Measurements from ENCODE around the gene ARHGAP30. TPM values are rescaled to one million over a fixed set of nuclear protein-coding genes. Genes with fewer than 3 reads are reported as not detected.
"Not testable (repeated sequence)": the region's sequence is repeated elsewhere in the genome, so short reads cannot be mapped to it uniquely, and the experiment has no call there.

The ARHGAP30 gene
- polyA plus RNA-seq, 4 donors, result 1.8 to 2.6 (median 2.0) TPM

- no peak for DNase-seq (ENCODE audit: low read depth in 4 of 4, low spot score in 2 of 4)
These were observed 3.9 kb upstream of the ARHGAP30 start for GRCh38 chr1:161073474-161074121.

GRCh38 chr1:161072751-161073449 is 3.2 kb upstream of the ARHGAP30 start:
- DNase-seq (ENCODE audit: low read depth in 4 of 4, low spot score in 2 of 4), result no peak

GRCh38 chr1:161071886-161072371 is 2.2 kb upstream of the ARHGAP30 start:
- DNase-seq (ENCODE audit: low read depth in 4 of 4, low spot score in 2 of 4), result no peak

- no peak for DNase-seq (ENCODE audit: low read depth in 4 of 4, low spot score in 2 of 4)
These were observed 1.1 kb upstream of the ARHGAP30 start for GRCh38 chr1:161070761-161071160.

GRCh38 chr1:161069241-161069640 is 450 bp downstream of the ARHGAP30 start:
- DNase-seq (ENCODE audit: low read depth in 4 of 4, low spot score in 2 of 4), result no peak

GRCh38 chr1:161068306-161069234 is 1.1 kb downstream of the ARHGAP30 start:
- DNase-seq (ENCODE audit: low read depth in 4 of 4, low spot score in 2 of 4), result no peak

- no peak for DNase-seq (ENCODE audit: low read depth in 4 of 4, low spot score in 2 of 4)
These were observed 3.0 kb downstream of the ARHGAP30 start for GRCh38 chr1:161066694-161067093.

- DNase-seq (ENCODE audit: low read depth in 4 of 4, low spot score in 2 of 4), result not testable (repeated sequence)
These were observed 4.0 kb downstream of the ARHGAP30 start for GRCh38 chr1:161065681-161066080.

- not testable (repeated sequence) for DNase-seq (ENCODE audit: low read depth in 4 of 4, low spot score in 2 of 4)
These were observed 5.8 kb downstream of the ARHGAP30 start for GRCh38 chr1:161063936-161064335.

- DNase-seq (ENCODE audit: low read depth in 4 of 4, low spot score in 2 of 4), result no peak
These were observed 8.3 kb downstream of the ARHGAP30 start for GRCh38 chr1:161061419-161061818.

- no peak for DNase-seq (ENCODE audit: low read depth in 4 of 4, low spot score in 2 of 4)
These were observed 10.4 kb downstream of the ARHGAP30 start for GRCh38 chr1:161059293-161059692.

- no peak for DNase-seq (ENCODE audit: low read depth in 4 of 4, low spot score in 2 of 4)
These were observed 14.9 kb downstream of the ARHGAP30 start for GRCh38 chr1:161054805-161055204.

GRCh38 chr1:161054232-161054631 is 15.5 kb downstream of the ARHGAP30 start:
- DNase-seq (ENCODE audit: low read depth in 4 of 4, low spot score in 2 of 4), result no peak

GRCh38 chr1:161052899-161053298 is 16.8 kb downstream of the ARHGAP30 start:
- DNase-seq (ENCODE audit: low read depth in 4 of 4, low spot score in 2 of 4), result no peak

GRCh38 chr1:161051219-161051618 is 18.5 kb downstream of the ARHGAP30 start:
- no peak for DNase-seq (ENCODE audit: low read depth in 4 of 4, low spot score in 2 of 4)

- DNase-seq (ENCODE audit: low read depth in 4 of 4, low spot score in 2 of 4), result no peak
These were observed 20.6 kb downstream of the ARHGAP30 start for GRCh38 chr1:161048949-161049722.

GRCh38 chr1:161047436-161048420 is 22.0 kb downstream of the ARHGAP30 start:
- no peak for DNase-seq (ENCODE audit: low read depth in 4 of 4, low spot score in 2 of 4)

- no peak for DNase-seq (ENCODE audit: low read depth in 4 of 4, low spot score in 2 of 4)
These were observed 23.0 kb downstream of the ARHGAP30 start for GRCh38 chr1:161046605-161047228.

Measured in left renal cortex interstitium (tissue), 4 donors.